Measurements from ENCODE around the gene TNFAIP8L1.

The TNFAIP8L1 gene

DNA sequence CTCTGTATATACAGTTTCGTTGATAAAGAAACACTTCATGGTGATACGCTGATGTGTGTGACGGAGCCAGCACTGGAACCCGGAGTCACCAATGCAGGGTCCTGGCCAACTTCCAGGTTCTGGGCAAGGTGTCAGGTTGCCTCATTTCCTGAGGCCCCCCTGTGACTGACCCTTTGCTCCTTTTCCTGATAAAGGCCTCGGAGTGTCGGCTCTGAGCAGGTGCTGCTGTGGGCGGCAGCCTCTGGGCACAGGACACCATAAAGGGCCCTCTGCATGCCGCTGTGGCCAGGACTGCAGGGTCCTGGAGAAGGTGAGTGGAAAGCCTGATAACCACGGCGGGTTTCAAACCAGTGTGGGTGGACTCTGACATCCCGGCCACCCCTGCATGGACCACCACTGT is 48.1 kb downstream of the TNFAIP8L1 start:
- H3K79me2 ChIP-seq (ENCODE audit: insufficient read depth, low read length): no peaks in the 10 kb centered on the region
- DNase-seq (no peak), ATAC-seq (ENCODE audit: insufficient read depth, low read depth) (no peak)
- H3K36me3 ChIP-seq (ENCODE audit: insufficient read depth, low read length): peaks cover 88% of the 10 kb centered on the region
- H2AFZ ChIP-seq (ENCODE audit: low read depth, low read length): no peak overlapping the region
- no peak overlapping the region for H3K9ac ChIP-seq (ENCODE audit: low read depth, low read length)
- H4K20me1 ChIP-seq (ENCODE audit: insufficient read depth, low read length): no peaks in the 10 kb centered on the region; the same call in 1 of the 2 replicates
- no peaks in the 10 kb centered on the region for H3K9me3 ChIP-seq (ENCODE audit: insufficient read depth, low read length, severe bottlenecking)
- no peak overlapping the region for H3K4me2 ChIP-seq (ENCODE audit: insufficient read depth, low read length)
- no peak for TF ChIP-seq EZH2 (IDR thresholded peaks at IDR 0.05; ENCODE audit: borderline replicate concordance, low read depth, low read length, severe bottlenecking)
- TF ChIP-seq, protein P1, sequence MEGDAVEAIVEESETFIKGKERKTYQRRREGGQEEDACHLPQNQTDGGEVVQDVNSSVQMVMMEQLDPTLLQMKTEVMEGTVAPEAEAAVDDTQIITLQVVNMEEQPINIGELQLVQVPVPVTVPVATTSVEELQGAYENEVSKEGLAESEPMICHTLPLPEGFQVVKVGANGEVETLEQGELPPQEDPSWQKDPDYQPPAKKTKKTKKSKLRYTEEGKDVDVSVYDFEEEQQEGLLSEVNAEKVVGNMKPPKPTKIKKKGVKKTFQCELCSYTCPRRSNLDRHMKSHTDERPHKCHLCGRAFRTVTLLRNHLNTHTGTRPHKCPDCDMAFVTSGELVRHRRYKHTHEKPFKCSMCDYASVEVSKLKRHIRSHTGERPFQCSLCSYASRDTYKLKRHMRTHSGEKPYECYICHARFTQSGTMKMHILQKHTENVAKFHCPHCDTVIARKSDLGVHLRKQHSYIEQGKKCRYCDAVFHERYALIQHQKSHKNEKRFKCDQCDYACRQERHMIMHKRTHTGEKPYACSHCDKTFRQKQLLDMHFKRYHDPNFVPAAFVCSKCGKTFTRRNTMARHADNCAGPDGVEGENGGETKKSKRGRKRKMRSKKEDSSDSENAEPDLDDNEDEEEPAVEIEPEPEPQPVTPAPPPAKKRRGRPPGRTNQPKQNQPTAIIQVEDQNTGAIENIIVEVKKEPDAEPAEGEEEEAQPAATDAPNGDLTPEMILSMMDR (IDR thresholded peaks at IDR 0.05; ENCODE audit: borderline replicate concordance, extremely low read depth, low read length, poor library complexity, severe bottlenecking): no peak
- no peak overlapping the region for H3K27ac ChIP-seq (ENCODE audit: low read length)
- H3K4me3 ChIP-seq (ENCODE audit: low read depth in 1 of 2, low read length in 2 of 2): no peak overlapping the region
- H3K4me1 ChIP-seq (ENCODE audit: insufficient read depth, low read length): no peaks in the 10 kb centered on the region
- H3K27me3 ChIP-seq (ENCODE audit: insufficient read depth, low read length, poor library complexity): no peaks in the 10 kb centered on the region

DNA sequence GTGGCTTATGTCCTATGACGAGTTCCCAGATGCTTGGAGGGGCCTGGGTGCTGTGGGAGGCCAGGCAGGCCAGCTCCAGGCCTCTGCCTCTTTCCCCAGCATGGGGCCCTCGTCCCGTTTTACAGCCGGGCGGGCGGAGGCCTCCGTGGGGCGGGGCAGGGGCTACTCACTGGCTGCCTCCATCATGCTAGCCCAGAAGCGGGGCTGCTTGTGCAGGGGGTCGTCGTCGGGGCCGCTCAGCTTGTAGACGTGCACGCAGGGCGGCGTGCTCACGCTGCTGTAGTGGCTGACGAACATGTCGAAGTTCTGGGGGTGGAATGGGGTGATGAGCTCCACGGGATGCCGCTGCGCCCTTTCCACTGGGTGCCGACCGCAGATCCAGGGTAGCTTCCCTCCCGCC is 49.3 kb downstream of the TNFAIP8L1 start:
- H3K9ac ChIP-seq (ENCODE audit: low read depth, low read length): no peak overlapping the region
- H3K79me2 ChIP-seq (ENCODE audit: insufficient read depth, low read length): no peaks in the 10 kb centered on the region
- no peaks in the 10 kb centered on the region for H3K27me3 ChIP-seq (ENCODE audit: insufficient read depth, low read length, poor library complexity)
- ATAC-seq (ENCODE audit: insufficient read depth, low read depth) (no peak), DNase-seq (no peak)
- H3K9me3 ChIP-seq (ENCODE audit: insufficient read depth, low read length, severe bottlenecking): no peaks in the 10 kb centered on the region
- H3K4me1 ChIP-seq (ENCODE audit: insufficient read depth, low read length): no peaks in the 10 kb centered on the region
- H3K4me2 ChIP-seq (ENCODE audit: insufficient read depth, low read length): no peak overlapping the region
- peaks cover 4% of the 10 kb centered on the region for H4K20me1 ChIP-seq (ENCODE audit: insufficient read depth, low read length)
- no peak overlapping the region for H3K4me3 ChIP-seq (ENCODE audit: low read depth in 1 of 2, low read length in 2 of 2)
- TF ChIP-seq, protein P1 (IDR thresholded peaks at IDR 0.05; ENCODE audit: borderline replicate concordance, extremely low read depth, low read length, poor library complexity, severe bottlenecking): no peak
- no peak for TF ChIP-seq EZH2 (IDR thresholded peaks at IDR 0.05; ENCODE audit: borderline replicate concordance, low read depth, low read length, severe bottlenecking)
- no peak overlapping the region for H3K27ac ChIP-seq (ENCODE audit: low read length)
- peaks cover 89% of the 10 kb centered on the region for H3K36me3 ChIP-seq (ENCODE audit: insufficient read depth, low read length)
- H2AFZ ChIP-seq (ENCODE audit: low read depth, low read length): no peak overlapping the region

DNA sequence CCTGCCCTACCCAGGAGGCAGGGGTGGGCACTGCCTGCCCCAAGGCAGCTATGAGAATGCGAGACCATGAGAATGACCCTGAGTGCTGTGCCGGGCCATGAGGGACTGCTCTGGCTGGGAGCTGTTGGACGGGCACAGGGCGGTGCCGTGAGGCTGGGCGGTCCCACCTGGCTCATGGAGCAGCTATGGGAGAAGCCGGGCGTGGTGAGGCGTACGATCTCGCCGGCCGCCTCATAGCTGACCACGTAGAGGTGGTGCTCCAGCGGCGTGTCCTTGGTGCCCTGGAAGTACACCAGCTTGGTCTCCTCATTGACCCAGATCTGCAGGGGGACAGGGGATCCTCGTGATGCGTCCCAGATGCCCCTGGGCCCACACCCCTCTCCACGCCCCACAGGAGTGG is 50.1 kb downstream of the TNFAIP8L1 start:
- no peak for DNase-seq
- Histone ChIP-seq H3K4me1 (ENCODE audit: insufficient read depth, low read length) (no peaks in the 10 kb centered on the region), H3K4me3 (ENCODE audit: low read depth in 1 of 2, low read length in 2 of 2) (no peak overlapping the region), H3K36me3 (ENCODE audit: insufficient read depth, low read length) (peaks cover 89% of the 10 kb centered on the region), H3K9ac (ENCODE audit: low read depth, low read length) (no peak overlapping the region), H3K79me2 (ENCODE audit: insufficient read depth, low read length) (no peaks in the 10 kb centered on the region), H4K20me1 (ENCODE audit: insufficient read depth, low read length) (peaks cover 4% of the 10 kb centered on the region), H3K27me3 (ENCODE audit: insufficient read depth, low read length, poor library complexity) (no peaks in the 10 kb centered on the region), H3K4me2 (ENCODE audit: insufficient read depth, low read length) (no peak overlapping the region), H2AFZ (ENCODE audit: low read depth, low read length) (no peak overlapping the region), H3K27ac (ENCODE audit: low read length) (no peak overlapping the region), H3K9me3 (ENCODE audit: insufficient read depth, low read length, severe bottlenecking) (no peaks in the 10 kb centered on the region)
- ATAC-seq (ENCODE audit: insufficient read depth, low read depth): no peak
- TF ChIP-seq EZH2 (IDR thresholded peaks at IDR 0.05; ENCODE audit: borderline replicate concordance, low read depth, low read length, severe bottlenecking): no peak
- TF ChIP-seq, protein P1 (IDR thresholded peaks at IDR 0.05; ENCODE audit: borderline replicate concordance, extremely low read depth, low read length, poor library complexity, severe bottlenecking): no peak

DNA sequence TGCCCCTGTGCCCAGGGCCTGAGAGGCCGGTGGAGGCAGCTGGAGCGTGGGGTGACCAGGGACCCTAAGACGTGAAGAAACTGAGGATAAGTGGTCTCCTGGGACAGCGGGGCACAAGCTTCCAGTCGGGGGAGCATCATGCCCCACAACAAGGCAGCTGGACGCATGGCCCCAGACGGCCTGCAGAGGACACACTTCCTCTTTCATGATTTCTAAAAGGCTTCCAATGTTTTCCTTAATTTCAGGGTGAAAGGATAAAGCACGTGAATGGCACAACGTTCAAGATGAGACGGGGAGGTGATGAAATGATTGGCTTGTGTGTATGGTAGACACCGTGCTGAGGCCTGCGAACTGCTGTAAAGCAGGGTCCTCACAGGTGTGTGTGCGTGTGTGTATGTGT is 51.0 kb downstream of the TNFAIP8L1 start:
- no peak for DNase-seq
- Histone ChIP-seq H3K9ac (ENCODE audit: low read depth, low read length) (no peak overlapping the region), H3K4me1 (ENCODE audit: insufficient read depth, low read length) (no peaks in the 10 kb centered on the region), H3K4me2 (ENCODE audit: insufficient read depth, low read length) (no peak overlapping the region), H2AFZ (ENCODE audit: low read depth, low read length) (no peak overlapping the region), H3K27me3 (ENCODE audit: insufficient read depth, low read length, poor library complexity) (no peaks in the 10 kb centered on the region), H3K4me3 (ENCODE audit: low read depth in 1 of 2, low read length in 2 of 2) (no peak overlapping the region), H3K27ac (ENCODE audit: low read length) (no peak overlapping the region), H4K20me1 (ENCODE audit: insufficient read depth, low read length) (peaks cover 8% of the 10 kb centered on the region), H3K79me2 (ENCODE audit: insufficient read depth, low read length) (no peaks in the 10 kb centered on the region), H3K9me3 (ENCODE audit: insufficient read depth, low read length, severe bottlenecking) (no peaks in the 10 kb centered on the region), H3K36me3 (ENCODE audit: insufficient read depth, low read length) (peaks cover 89% of the 10 kb centered on the region)
- TF ChIP-seq EZH2 (IDR thresholded peaks at IDR 0.05; ENCODE audit: borderline replicate concordance, low read depth, low read length, severe bottlenecking): no peak
- TF ChIP-seq, protein P1 (IDR thresholded peaks at IDR 0.05; ENCODE audit: borderline replicate concordance, extremely low read depth, low read length, poor library complexity, severe bottlenecking): no peak
- no peak for ATAC-seq (ENCODE audit: insufficient read depth, low read depth)
